HCEC 1CT (cell line): ENCODE measurements around the gene LMX1A.

Experiments used
- DNase-seq: peaks from one replicate; pipeline ENCODE4 v3.0.0-alpha.2; 2017

Gene LMX1A

DNA sequence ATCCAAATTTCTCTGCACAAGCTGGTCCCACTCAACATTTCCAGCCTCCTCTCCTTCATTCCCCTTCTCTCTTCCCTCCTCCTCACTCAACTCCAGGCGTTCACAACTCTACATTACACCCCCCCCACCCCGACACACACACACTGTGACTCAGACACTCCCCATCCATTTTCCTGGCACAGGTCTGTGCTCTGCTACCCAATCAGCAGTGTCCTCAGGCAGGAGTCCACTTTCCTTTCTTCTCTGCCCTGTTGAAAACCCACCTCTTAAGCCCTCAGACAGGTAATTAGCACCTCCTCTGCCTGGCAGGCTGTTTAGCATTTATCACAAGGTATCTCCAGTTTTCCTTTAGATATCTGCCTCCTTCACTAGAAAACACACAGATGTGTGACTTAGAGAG lies 8.8 kb upstream of the LMX1A start:
- DNase-seq: no peak

DNA sequence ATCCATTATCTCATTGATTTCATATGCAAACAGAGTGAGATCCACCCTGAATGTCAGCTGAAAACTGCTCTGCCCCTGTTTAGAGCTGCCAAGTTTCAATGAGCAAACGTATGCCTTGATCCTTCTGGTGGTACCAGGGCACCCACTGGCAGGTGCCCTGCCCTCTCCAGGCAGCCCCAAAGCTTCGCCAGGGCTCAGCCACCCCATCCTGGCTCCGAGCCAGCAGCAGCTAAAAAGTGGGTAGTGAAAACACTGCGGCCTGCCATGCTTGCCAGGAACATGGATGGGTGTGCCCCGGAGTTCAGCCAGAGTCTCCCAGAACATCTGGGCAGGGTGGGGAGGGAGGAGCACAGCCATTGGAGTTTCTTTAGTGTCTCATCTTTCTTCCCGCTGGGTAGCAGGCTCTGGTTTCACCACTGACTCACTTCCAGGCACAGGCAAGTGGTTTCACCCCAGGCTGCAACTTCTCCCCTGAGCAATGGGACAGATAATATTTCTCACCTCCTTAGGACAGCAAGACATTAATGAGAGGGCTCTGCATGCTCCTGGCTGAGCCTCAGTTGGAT lies 8.1 kb upstream of the LMX1A start:
- peak; percentile 17 for DNase-seq

DNA sequence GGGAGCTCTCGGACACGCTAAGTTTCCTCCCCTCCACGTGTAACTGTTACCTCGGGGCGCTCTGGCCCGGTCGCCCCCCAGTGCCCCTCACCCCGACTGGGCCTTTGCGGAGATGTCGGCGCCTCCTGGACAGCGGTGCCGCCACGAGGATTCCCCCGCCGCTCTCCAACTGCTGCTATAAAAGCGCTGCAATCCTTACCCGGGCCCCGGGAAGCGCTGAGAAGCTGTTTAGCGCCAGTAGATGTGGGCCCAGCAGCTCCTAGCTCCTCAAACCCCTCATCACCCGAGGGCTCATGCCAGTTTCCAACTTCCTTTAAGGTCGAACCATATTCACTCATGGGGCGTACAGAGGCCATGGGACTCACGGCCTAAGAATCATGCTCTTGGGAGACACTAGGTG lies 361 bp upstream of the LMX1A start:
- DNase-seq: no peak

DNA sequence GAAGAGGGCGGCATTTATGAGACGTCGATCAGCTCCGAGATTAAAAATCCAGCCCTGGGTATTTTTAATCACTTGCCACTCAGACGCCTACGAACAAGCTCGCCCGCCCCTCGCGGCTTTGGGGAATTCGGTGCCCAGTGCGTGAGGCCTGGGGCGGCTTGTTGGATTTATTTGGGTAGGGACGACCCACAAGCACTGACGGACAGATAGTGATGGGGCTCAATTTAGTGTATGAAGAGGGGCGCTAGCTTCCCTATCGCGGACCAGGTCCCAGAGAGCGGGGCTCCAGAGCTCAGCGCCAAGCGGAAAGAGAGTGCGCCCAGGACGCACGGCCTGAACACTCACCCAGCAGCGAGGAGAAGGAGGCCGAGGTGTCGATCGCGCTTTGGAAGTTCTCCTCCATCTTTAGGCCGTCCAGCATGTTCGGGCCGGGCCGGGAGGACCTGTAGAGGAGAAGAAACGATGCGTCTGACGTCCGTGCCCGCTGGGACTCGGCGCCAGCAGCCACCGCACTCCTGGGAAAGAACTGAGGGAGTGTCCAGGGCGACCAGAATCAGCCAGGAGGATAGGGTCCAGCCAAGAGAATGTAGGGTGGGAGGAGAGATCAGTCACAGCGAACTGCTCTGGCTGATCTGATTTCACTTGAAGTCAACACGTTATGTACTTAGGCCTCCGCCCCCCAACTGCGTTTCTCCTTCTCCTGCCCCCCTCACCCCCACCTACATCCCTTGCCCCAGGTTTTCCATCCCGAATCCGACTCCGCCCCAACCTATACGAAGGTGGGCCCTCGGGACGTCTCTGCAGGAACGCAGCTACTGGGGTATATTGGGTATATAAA lies 1.2 kb downstream of the LMX1A start:
- DNase-seq: no peak

DNA sequence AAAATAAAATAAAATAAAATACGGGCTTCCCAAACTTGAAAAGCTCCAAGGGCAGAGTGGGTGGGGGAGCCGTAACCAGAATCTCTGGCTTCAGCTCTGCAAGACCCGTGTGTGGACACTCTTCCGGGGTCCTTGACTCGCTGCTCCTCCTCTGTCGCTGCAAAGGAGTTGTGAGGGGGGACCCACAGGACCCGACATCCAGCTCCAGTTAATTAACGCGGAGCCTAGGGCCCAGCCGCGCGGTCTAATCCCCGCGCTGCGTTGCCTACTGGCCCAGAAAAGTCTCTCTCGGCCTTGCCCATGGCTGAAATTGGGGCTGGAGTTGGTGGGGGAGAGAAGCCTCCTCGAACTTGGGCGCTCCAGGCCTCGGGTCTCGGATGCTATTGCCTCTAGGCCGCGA lies 1.8 kb downstream of the LMX1A start:
- no peak for DNase-seq

DNA sequence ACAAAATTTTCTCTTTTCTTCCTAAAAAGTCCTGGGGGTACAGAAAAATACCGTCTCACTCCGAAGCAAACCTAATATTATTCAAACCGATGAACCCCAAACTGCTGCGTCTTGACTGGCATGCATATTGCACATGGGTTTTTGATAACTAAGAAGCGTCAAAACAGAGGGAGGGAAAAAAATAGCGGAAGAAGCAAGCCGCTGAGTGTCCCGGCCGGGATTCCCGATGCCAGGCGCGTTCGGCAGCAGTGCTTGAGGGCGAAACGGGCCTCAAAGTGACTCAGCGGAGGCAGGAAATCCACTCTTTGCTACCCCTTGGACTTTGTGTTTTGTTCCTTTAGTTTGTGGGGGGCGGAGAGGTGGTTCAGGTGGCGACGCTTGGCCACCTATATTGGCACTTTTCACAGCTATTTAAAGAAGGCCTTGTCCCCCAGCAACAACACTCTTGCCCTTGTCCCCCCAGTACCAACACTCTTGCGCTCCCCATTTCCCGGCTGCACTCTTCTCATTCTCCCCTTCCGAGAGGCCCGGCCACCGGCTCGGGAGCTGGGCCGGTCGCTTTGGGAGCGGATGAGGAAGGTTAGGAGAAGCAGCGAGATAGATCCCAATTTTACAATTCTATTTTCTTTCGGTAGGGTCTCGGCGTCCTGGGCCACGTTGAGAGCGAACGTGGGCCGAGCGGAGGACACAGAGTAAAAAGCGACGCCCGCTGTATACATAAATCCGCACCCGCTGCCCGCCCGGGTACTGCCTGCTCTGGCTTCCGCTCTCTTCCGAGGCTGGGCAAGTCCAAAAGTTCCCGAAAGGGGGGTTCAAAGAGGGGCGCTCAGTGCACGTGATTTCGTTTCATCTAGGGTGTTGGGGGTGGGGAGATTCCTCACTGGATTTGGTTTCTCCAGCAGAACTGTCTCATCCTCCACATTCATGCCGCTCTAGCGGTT lies 2.5 kb downstream of the LMX1A start:
- DNase-seq: no peak

DNA sequence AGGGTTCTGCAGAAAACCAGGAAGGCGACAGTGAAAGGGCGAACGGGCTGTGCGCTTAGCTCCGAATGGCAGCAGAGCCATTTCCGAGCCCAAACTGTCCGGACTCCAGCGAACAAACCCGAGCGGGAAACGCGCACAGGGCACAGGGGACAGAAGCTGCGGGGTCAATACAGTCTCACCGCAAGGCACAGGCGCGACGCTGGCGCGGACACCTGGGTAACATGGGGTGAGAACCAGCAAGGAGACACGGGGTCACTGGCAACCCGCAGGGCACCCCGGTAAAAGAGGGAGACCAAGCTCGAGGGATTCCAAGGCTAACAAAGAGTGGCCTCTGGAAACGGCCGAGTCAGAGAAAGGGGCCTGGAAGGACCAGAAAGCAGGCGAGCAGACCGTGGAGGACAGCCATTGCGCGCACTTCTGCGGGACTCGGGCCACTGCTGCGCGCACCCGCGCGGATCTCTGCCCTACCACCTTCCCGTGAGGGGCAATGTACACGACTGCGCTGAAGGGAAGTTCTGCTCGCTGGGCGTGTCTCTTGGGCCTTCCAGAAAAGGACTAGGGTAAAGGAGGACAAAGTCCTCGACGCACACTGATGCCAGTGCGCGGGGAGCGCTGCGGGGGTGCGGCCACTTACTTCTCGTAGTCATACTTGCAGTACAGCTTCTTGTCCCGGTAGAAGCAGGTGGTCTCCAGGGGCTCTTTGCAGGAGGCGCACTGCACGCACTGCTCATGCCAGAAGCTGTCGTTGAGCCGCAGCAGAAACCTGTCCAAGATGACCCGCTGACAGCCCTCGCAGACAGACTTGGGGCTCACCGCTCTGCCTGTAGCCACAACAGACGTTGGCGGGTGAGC lies 3.8 kb downstream of the LMX1A start:
- DNase-seq: no peak

DNA sequence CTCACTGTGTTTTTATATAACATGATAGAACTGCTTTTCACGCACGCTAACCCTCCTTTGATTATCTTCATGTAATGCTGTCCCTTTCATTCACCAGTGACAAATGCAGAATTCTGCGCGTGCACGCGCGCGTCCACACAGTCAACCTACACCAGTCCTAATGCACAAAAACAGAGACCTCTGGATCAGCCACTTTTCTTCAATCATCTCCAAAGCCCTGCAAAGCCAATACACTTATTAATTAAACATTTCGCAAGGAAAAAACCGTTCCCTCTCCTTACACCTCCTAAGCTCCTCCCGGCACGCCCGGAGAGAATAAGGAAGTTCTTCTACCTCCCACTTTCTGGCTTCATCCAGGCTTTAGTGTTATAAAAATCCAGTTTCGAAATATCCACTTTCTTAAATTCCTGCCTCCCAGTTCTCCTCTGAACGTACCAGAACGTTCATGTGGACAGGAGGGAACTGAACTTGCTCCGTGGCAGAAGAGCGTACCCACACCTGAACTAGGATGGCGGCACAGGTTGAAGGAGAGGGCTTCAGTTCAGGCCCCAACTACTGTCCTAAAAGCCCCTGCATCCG lies 4.6 kb downstream of the LMX1A start:
- DNase-seq: no peak

DNA sequence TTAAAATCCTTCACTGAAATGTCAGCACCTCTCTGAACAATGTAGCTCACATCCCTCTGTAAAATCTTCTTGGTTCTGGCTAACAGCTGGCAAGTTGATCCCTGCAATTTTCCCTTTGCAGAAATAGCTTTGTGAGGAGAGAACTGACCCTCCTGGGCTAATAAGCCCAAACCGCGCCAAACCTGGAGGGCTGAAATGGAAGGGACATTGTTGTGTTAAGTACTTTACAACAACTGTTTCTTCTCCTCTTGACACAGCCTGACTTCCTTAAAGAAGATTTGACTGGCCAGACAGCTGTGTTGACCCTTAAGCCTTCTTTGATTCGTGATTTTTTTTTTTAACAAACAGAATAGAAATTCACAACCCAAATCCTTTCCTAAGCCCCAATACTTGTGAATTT lies 5.7 kb downstream of the LMX1A start:
- DNase-seq: no peak

DNA sequence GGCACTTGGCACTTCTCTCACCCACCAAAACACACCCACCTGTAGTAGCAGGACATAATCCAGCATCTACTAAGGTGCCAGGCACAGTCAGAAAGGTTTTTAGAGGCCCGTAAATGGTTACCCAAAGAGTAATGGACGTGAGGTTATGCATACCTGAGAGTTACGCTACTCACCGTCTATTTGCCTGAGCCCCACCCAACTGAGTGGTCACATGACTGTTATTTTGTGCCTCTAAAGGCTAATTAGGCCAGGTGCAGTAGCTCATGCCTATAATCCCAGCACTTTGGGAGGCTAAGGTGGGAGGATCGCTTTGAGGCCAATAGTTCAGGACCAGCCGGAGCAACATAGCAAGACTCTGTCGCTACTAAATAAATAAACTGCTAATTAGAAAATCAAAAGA lies 11.0 kb downstream of the LMX1A start:
- DNase-seq: no peak

DNA sequence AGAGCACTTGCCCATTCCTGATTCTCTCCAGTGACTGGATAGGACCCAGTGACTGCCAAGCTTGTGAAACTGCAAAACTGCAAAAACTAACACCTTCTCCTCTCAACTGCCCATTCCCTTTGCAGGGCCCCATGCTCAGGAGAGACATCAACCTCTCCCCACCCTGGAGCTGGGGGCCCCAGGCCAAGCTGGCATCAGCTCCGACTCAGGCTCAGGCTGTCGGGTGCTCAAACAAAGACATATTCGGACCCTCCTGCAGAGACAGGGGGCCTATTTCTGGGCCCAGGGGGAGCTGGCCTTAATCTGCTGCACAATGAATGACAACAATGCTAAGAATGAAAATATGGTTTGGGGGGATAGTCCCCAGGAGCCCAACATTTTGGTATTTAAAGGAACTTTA lies 11.8 kb downstream of the LMX1A start:
- DNase-seq: no peak

DNA sequence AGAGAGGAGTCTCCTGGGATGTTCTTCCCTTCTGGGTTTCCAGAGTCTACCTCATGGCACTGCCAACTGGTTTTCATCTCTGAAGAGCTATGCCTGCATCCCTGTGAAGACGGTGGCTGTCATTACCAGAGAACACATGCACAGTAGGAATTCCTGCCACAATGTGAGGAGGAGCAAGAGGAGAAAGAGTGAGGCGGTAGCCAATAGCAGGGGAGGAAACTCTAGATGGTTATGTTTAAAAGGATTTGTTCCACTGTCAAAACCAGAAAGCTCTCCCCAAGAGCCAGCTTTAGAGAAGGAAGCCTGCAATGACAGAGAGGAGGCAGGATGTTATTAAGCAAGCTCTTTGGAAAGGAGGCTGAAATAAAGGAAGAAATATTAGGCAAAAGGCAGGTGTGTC lies 12.3 kb downstream of the LMX1A start:
- no peak for DNase-seq

DNA sequence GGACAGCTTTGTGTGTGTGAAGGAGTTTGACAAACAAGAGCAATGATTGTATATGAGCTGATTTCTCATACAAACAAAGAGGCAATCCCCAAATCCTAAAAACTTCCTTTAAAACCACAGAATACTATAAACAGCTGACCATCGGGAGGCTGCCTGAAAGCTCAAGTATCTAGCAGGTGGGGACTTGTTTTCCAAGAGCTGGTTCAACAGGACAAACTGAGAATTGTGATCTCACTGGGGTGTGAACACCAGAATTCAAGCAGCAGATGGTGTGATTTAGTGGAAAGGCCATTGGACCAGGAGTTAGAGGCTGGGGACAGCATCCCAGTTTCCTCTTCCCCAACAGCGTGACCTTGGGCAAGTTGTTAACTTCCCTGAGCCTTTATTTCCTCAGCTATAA lies 13.9 kb downstream of the LMX1A start:
- no peak for DNase-seq

DNA sequence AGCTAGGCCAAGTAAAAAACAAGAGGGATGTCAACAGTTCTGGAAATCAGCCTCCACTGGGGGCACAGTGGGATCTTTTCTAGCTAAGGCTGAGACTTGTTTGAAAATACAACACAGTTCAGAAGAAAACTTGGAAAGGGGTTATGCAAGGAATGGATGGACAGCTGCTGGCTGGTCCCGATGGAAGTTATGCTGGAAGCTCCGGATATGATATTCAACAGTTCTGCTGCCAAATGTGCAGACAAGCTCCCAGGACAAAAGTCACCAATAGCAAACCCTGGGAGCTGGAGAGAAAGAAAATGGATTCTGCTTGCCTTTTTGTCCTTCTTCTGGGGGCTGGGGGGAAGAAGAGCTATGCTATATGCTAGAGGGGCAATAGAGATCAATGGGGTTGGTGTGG lies 14.3 kb downstream of the LMX1A start:
- no peak for DNase-seq

DNA sequence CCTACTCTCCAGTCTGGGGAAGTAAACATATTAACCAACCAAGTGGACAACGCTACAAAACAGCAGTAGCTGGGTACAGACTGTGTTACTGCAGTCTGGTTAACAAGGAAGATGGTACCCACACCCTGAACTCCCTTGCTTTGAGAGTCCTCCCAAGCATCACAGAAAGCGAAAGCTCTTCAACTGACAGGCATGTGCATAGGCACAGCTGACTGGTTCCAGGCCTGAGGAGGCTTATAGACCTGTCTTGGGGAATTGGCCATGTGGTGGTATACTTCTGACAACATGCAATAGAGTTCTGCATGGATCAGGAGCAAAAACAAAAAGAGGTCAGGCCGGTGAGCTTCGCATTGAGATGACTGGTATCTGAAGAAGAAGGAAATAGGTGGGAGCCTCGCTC lies 17.4 kb downstream of the LMX1A start:
- DNase-seq: no peak

DNA sequence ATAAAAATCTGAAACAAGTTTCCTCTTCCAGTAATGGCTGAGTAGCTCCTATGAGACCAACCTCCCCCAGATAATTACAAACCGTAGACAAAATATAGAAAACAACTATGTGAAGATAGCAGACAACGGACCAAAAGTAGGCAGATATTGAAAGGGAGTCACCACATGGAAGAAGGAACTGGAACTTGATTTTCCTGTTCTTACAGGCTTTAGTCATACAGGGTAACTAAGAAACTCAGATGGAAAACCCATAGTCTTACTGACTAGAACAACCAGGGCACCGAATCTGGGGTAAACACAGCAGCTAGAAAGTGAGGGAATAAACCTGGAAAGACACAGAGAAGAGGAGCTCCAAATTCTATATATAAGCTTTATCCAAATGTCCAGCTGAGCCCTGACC lies 26.0 kb downstream of the LMX1A start:
- no peak for DNase-seq

DNA sequence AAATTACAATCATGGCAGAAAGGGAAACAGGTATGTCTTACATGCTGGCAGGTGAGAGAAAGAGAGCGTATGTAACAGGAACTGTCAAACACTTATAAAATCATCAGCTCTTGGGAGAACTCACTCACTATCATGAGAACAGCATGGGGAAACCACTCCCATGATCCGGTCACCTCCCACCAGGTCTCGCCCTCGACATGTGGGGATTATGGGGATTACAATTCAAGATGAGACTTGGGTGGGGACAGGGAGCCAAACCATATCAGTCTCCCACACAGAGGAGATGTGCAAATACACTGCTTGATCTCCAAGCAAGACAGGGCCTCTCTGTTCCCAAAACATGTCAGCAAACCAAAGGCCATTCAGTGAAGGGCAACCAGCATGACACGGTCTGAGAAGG lies 27.4 kb downstream of the LMX1A start:
- DNase-seq: no peak

DNA sequence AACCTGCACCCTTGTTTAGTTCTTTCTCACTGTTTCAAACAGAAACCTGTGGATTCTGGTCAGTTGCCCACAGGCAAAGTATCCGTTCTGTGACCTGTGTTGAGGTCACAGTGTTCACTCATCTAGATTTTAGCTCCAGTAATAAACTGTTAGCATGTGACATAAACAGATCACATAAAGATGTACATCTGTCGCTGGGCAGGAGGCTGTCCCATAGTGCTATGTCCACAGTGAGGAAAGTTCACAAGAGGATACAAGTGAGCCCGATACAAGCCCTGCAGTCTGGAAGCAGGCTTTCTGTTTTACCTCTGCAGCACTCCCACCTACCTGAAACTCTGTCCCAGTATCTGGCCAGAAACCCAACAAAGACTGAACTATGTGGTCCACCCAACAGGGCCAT lies 28.4 kb downstream of the LMX1A start:
- DNase-seq: no peak

DNA sequence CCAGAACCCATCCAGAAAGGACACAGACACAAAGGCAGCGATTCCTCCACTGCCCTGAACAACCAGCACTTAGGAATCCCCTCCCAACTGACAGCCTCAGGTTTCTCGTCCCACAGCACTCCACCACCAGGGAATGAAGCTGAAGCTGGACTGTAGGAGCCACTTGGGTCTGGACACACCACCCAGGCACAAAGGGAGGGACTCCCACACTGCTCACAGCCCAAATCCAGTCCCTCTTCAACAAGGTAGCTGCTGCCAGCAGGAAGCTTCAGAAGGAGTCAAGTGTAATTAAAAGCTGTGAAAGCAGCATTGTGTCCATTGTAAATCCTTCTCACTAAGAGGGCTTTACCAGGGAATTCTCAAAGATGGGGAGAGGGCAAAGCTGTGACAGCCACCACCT lies 29.0 kb downstream of the LMX1A start:
- no peak for DNase-seq

DNA sequence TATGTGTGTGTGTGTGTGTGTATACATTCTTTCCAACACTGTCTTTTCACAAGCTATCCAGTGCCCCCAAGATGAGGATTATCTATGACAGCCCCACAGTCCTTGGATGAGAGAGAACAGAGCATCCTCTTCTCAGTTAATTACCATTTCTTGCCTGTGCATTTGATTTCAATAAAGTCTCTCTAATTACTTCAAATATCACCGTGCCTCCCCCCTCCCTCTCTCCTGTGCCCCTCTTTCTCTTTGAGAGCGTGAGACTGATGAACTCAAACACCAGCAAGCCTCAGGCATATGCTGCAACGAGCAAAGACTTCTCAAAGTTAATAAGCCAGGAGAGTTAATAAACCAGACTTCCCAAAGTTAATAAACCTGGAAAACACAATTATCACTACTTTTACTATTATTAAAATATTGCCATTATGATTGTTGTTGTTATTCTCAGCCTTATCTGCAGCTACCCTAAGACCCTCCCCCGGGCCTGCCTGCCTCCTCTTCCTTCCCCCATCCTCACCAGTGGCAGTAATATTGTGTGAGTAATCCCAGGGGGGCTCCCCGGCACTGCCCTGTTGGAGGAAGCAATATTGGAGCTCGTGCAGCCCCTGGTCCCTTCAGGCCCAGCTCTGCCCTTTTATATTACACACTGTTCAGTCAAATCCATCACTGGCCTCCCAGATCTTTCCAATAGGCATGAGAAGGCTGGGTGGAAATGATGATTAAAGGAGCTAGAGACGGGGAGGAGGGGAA lies 30.9 kb downstream of the LMX1A start:
- no peak for DNase-seq

DNA sequence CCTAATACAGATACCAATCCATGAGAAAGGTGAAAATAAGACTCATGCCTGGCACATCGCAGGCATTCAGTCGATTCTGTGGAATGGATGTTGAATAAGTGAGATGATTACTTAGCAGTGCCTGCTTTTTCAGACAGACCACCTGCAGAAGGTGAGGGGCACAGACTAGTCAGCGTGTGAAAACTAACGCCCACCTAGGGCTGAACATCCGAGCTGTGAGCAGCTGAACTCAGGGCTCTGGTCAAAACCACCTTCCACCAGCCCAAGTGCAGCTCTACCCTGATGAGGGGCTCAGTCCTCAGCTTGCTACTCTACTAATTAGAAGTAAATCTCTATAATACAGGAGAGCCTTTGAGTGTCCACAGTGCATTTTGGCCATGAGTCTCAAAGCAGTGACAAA lies 32.5 kb downstream of the LMX1A start:
- no peak for DNase-seq

DNA sequence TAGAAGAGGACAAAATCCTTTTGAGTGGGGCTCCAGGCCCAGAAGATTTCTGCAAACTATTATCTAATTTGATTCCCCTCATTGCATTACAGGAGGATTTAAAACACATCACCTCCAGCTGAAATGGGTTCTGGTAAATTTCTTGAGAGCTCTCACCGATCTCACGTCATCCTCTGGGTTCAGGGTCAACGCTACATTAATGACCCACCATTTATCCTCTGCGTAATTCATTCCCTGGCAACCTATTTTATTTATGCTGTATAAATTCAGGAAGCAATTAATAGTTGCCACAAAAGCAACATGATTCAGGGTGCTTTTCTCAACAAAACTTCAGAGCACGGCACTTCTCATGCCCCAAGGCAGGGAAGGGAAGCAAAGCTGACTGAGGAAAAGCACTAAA lies 38.9 kb downstream of the LMX1A start:
- no peak for DNase-seq
